SHP77 treated with DMSO at 0.1 percent for 48 hours (cell line): ENCODE measurements around the gene SLC35G4.
"Not testable (repeated sequence)": the region's sequence is repeated elsewhere in the genome, so short reads cannot be mapped to it uniquely, and the experiment has no call there.

Experiments
- DNase-seq: peaks from one replicate; lab custom pipeline; 2025; lab: John Stamatoyannopoulos, UW

SLC35G4 gene

GRCh38 chr18:11609488-11609887 is at the start of gene SLC35G4:
Gene SLC35G4, plus strand, starts transcription at chr18:11609596. Its CDS starts 0 bp downstream, at chr18:11609596.
- DNase-seq, result not testable (repeated sequence)

- DNase-seq, result no peak
These were observed 48.1 kb upstream of the SLC35G4 start for GRCh38 chr18:11561293-11561692.

- DNase-seq, result no peak
These were observed 43.7 kb upstream of the SLC35G4 start for GRCh38 chr18:11565716-11566115.

- DNase-seq, result no peak
These were observed 43.0 kb upstream of the SLC35G4 start for GRCh38 chr18:11566236-11566965.

GRCh38 chr18:11567396-11567795 is 42.0 kb upstream of the SLC35G4 start:
- DNase-seq, result no peak

GRCh38 chr18:11570073-11570588 is 39.3 kb upstream of the SLC35G4 start:
- no peak for DNase-seq

GRCh38 chr18:11570769-11571412 is 38.5 kb upstream of the SLC35G4 start:
- no peak for DNase-seq

GRCh38 chr18:11572201-11572600 is 37.2 kb upstream of the SLC35G4 start:
- DNase-seq, result no peak

- DNase-seq, result no peak
These were observed 34.9 kb upstream of the SLC35G4 start for GRCh38 chr18:11574545-11574944.

GRCh38 chr18:11577271-11578112 is 31.9 kb upstream of the SLC35G4 start:
- DNase-seq, result no peak

GRCh38 chr18:11578799-11579198 is 30.6 kb upstream of the SLC35G4 start:
- DNase-seq, result no peak

GRCh38 chr18:11579916-11580315 is 29.5 kb upstream of the SLC35G4 start:
- no peak for DNase-seq

GRCh38 chr18:11581286-11581685 is 28.1 kb upstream of the SLC35G4 start:
- DNase-seq, result no peak

GRCh38 chr18:11585596-11585995 is 23.8 kb upstream of the SLC35G4 start:
- DNase-seq, result no peak

- DNase-seq, result no peak
These were observed 22.5 kb upstream of the SLC35G4 start for GRCh38 chr18:11586896-11587295.

- DNase-seq, result no peak
These were observed 22.0 kb upstream of the SLC35G4 start for GRCh38 chr18:11587432-11587831.

GRCh38 chr18:11587846-11588245 is 21.6 kb upstream of the SLC35G4 start:
- DNase-seq, result no peak

GRCh38 chr18:11591957-11592356 is 17.4 kb upstream of the SLC35G4 start:
- DNase-seq, result no peak

GRCh38 chr18:11600321-11600720 is 9.1 kb upstream of the SLC35G4 start:
- no peak for DNase-seq

- DNase-seq, result no peak
These were observed 1.5 kb upstream of the SLC35G4 start for GRCh38 chr18:11607906-11608305.

- DNase-seq, result not testable (repeated sequence)
These were observed 778 bp upstream of the SLC35G4 start for GRCh38 chr18:11608618-11609017.

- DNase-seq, result not testable (repeated sequence)
These were observed 3.7 kb downstream of the SLC35G4 start for GRCh38 chr18:11613073-11613472.
